Liver (tissue), 3 donors: Measurements from ENCODE around the gene RNFT2.

ENCODE experiments used
- CTCF ChIP-seq: fragments of 150-350 bp; IDR thresholded peaks from 2 replicates; pipeline ENCODE4 v1.5.1; 2017; ENCODE audit warnings: improper control_type of control experiment, low read depth, low read length; ENCODE audit not compliant: missing input control
- EGR1 ChIP-seq, 2 donors: IDR thresholded peaks; 2 replicates each; pipeline ENCODE4 v1.6.1; 2016 to 2018; ENCODE audit warnings: antibody characterized with exemption in 2 of 2, low read depth in 2 of 2
- GABPA ChIP-seq, 2 donors: IDR thresholded peaks in 1 of 2; conservative IDR thresholded peaks in 1 of 2; 2 replicates each; pipeline ENCODE4 v1.6.1; 2016; ENCODE audit warnings: antibody characterized with exemption in 2 of 2, mild to moderate bottlenecking in 1 of 2, moderate library complexity in 1 of 2
- JUND ChIP-seq, 2 donors: IDR thresholded peaks; 2 replicates each; pipeline ENCODE4 v1.6.1; 2016; ENCODE audit warnings: antibody characterized with exemption in 2 of 2
- MAX ChIP-seq: IDR thresholded peaks from 2 replicates; pipeline ENCODE4 v1.6.1; 2016; ENCODE audit warnings: antibody characterized with exemption
- RAD21 ChIP-seq, 2 donors: IDR thresholded peaks; 2 replicates each; pipeline ENCODE4 v1.6.1; 2016; ENCODE audit warnings: antibody characterized with exemption in 2 of 2, mild to moderate bottlenecking in 2 of 2
- REST ChIP-seq: IDR thresholded peaks from 2 replicates; pipeline ENCODE4 v1.6.1; 2016; ENCODE audit warnings: antibody characterized with exemption, mild to moderate bottlenecking
- ZBTB33 ChIP-seq: IDR thresholded peaks from 2 replicates; pipeline ENCODE4 v1.6.1; 2016; ENCODE audit warnings: antibody characterized with exemption
- donor health status: healthy.
- donor health status: healthy.

GRCh38 chr12:116870306-116870705, 132.2 kb downstream of the RNFT2 start:
- TF ChIP-seq CTCF (no peak), ZBTB33 (no peak), EGR1 (IDR thresholded peaks at IDR 0.05; ENCODE audit: low read depth in 2 of 2) (no peak), REST (no peak), MAX (no peak), RAD21 (IDR thresholded peaks at IDR 0.05) (no peak), JUND (IDR thresholded peaks at IDR 0.05) (no peak), GABPA (IDR thresholded peaks at IDR 0.05 in 1 of 2, conservative IDR thresholded peaks at IDR 0.05 in 1 of 2) (no peak)
